HG02571 (cell line): ENCODE measurements around the gene C19orf81.

Experiments used
- ATAC-seq: cut with Tn5 transposase; IDR thresholded peaks from one replicate; pipeline ENCODE4 v1.9.1; 2021; ENCODE audit warnings: mild to moderate bottlenecking, moderate library complexity; ENCODE audit not compliant: unreplicated experiment

The C19orf81 gene

GRCh38 chr19:50629194-50629593, 20.1 kb upstream of the C19orf81 start:
- no peak for ATAC-seq

- no peak for ATAC-seq
Observed at GRCh38 chr19:50629801-50630200, 19.4 kb upstream of the C19orf81 start.

- ATAC-seq, result no peak
Observed at GRCh38 chr19:50632151-50632835, 17.0 kb upstream of the C19orf81 start.

DNA sequence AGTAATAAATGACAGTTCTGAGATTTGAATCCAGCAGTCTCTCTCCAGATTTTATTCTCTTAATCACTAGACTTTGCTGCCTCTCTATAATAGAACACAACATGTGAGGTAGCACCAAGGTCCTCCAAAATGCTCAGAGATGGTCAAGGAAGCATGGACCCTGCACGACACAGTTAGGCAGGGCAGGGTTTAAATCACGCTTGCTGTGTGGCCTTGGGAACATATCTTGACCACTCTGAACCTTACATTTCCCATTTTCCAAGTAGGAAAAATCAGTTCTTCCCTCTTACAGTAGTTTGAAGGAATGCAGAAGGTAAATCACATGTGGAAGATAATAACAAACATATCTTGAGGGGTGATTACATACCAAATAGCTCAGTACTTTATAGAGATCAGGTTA, 15.9 kb upstream of the C19orf81 start:
- no peak for ATAC-seq

DNA sequence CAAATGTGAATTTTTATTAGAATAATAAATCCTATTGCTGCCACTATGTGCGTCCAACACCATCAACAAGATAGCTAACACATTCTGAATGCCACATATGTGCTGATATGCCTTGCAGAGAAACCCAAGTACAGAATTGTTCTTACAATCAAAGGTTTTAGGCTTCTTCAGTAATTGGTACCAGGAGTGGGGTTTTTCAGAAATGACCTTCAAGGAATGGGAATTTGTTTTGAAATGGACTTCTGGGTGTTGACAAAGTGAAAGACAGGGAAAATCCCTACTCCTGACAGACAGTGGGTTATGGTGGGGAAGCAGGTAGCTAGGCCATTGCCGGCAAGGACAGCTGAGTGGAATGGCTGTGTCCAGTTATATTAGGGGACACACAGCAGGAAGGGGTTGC, 15.3 kb upstream of the C19orf81 start:
- no peak for ATAC-seq

DNA sequence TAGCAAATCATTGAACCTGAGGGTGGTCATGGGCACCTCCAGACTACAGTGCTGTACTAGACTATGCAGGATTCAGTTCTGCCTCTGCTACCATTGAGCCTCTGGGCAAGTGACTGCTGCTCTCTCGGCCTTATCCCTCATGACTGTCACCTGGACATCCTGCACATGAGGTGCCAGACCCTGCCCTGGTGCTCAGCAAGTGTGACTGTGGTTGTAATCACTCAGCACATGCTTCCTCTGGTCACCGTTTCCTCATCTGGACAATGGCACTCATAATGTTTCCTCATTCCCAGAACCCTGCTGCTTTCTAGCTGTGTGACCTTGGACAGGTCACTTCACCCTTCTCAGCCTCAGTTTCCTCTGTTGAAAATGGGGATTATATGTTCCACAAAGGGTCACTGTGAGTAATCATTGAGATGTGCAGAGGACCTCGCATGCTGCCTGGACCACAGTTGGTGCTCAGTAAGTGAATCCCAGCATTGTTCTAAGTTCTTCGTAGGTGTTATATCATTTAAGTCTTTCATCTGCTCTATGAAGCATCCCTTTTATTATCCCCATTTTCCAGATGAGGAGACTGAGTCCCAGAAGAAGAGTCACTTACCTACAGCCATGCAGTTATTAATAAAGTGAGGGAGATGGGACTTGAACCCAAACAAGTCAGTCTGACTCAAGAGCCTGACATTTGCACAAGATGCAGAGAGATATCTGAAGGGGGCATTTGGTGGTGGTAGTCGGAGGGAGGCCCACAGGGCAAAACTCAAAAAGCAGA, 12.7 kb upstream of the C19orf81 start:
- no peak for ATAC-seq

- no peak for ATAC-seq
Observed at GRCh38 chr19:50638600-50638999, 10.6 kb upstream of the C19orf81 start.

DNA sequence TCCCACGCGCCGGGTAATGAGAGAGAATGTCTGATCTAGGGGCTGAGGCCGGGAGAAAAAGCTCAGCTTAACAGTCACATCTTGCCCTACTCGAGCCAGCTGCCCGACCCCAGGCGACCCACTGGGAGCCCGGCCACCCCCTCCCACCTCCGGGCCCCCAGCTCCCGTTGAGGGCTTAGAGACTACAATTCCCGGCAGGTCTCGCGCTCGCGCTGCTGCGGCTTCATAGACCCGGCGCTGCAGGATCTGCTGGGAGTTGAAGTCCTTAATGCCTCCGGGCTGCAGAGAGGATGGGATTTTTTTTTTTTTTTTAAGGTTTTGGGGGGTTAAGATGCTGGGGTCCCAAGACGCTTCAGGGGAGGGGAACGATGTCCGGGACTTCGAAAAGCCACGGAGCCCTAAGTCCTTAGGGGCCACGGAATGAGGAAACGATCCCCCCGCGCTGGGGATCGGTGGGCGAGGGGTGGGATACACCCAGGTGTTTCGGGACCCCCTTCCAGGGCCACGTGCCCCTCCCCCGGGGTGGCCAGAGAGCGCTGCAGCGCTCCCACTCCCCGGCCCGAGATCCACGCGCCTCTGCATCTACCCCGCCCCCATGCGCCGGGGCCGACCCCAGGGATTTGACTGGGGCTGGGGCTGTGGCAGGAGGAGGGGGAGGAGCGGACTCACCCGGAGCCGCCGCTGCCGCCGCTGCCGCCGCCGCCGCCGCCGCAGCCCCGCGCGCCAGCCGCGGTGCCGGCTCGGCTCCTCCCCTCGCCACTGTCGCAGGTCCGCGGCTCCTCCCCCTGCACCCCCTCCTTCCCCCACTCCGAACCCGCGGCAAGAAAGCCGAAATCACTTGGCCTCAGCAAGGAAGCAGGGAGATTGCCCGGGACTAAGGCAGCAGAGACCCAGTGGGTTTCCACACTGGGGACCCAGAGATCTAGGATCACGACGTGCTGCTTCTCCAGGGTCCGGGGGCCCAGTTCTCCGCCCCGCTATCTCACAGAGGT, 9.8 kb upstream of the C19orf81 start, which contains the start of gene SYT3:
Gene SYT3, minus strand, starts transcription at position 761 of the 992 bp plus-strand sequence. CDS start 2,470 bp downstream, outside the sequence.
- no peak for ATAC-seq

- no peak for ATAC-seq
Observed at GRCh38 chr19:50640368-50640767, 8.9 kb upstream of the C19orf81 start.

- ATAC-seq, result no peak
Observed at GRCh38 chr19:50644315-50644915, 4.8 kb upstream of the C19orf81 start.

GRCh38 chr19:50645107-50645506, 4.1 kb upstream of the C19orf81 start:
- no peak for ATAC-seq

DNA sequence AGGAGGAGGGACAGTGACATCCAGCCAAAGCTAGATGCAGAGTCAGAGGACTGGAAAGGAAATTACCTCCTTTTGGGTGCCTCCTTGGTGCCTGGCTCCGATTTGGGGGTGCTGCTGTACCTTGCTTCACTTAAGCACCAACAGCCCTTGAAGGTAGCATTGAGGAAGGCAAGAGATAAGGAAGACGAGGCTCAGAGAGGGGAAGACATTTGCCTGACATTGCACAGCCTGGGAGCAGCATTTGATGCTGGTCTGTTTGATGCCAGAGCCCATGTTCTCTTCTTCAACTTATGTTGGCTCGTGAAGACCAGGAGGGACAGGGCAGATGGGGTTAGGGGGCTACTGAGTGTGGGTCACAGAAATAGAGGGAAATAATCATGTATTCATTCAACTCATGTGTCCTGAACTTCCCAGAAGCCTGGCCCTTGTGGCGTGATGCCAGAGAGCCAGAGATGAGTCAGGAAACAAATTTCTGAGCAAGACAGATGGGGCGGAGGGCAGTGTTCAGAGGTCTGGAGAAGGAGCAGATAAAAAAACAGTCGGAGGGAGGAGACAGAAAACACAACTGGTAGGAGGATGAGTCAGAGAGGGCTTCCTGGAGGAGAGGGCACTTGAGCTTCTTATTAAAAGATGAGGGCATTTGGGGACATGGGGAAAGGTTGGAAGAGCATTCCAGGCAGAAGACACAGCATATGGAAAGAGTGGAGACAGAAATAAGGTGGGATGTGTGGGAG, 3.0 kb upstream of the C19orf81 start:
- no peak for ATAC-seq

DNA sequence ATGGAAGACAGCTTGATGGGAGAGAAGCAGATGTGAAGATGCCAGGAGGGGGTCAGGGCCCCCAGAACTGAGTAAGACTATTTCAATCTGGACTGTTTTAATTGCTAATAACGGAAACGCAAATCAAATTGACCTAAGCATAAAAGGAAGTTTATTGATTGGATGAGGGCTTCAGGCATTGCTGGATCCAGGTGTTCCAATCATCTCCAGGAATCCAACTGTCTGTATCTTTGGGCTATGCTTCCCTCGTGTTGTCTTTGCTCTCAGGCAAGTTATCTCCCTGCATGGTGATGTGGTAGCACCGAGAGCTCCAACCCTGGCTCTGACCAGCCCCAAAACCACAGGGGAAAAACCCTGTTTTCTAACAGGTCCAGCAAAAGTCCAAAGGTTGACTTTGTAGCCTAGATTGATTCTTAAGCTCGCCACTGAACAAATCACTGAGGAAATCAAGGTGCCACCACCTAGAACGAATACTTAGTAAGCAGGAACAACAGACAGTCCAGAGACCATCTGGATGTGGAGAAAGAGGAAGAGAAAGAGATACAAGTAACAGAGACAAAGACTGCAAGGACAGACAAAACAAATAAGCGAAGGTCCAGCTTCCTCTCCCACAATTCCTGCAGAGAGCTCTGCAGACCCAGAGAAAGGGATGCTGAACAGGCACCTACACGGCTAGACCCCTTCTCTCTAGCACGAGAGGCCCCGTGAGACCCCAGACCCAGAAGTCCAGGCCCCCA, 1.2 kb upstream of the C19orf81 start:
- no peak for ATAC-seq

GRCh38 chr19:50648659-50649058, 586 bp upstream of the C19orf81 start:
- ATAC-seq, result no peak

GRCh38 chr19:50651174-50651573, 1.9 kb downstream of the C19orf81 start:
- no peak for ATAC-seq

DNA sequence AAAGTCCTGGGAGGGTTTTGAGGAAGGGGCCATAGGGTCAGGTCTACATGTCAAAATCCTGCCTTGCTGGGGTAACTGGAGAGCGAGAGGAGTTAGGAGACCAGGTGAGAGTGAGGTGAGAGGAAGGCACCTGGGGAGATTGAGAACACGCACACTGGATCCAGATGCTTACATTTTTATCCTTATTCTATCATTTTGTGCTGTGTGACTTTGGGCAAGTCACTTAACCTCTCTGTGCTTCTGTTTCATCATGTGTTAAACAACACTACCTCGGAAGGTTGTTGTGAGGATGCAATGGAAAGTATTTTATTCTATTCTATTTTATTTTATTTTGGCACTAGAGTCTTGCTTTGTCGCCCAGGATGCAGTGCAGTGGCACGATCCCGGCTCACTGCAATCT, 3.5 kb downstream of the C19orf81 start:
- ATAC-seq, result no peak

DNA sequence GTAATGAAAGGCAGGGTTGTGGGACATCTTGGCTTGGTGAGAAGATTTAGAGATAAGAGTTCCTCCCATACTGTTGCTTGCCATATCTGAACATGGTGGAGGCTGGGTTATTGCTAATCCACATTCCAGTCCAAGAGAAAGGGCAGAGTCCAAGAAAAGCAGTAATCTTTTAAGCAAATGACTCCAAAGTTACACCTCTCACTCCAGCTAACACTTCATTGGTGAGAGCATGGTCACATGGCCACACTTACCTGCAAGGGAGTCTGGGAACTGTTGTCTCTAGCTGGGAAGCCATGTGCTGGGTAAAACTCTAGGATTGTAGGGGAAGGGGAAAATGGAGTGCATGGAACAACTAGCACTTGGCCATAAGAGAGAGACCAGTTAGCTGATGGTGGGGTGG, 5.6 kb downstream of the C19orf81 start:
- ATAC-seq, result no peak

DNA sequence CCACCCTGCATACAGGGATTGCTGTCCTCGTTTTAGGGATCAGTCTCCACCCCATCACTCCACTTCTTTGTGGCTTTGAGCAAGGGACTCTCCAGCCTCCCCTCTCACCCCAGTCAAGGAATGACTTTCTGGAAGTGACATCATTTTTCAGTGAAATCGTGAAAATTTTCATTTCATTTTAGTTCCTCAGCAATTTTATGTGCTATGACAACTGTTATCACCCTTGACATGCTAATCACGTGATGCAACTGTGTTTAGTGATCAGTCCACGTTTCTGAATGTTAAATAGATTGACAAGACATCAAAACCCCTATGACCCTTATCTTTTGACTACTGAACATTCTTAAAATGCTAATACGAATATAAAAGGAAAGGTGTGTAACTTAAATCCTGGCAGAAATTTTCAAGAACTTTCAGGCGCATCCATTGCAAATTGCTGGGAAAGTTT, 8.0 kb downstream of the C19orf81 start:
- no peak for ATAC-seq

DNA sequence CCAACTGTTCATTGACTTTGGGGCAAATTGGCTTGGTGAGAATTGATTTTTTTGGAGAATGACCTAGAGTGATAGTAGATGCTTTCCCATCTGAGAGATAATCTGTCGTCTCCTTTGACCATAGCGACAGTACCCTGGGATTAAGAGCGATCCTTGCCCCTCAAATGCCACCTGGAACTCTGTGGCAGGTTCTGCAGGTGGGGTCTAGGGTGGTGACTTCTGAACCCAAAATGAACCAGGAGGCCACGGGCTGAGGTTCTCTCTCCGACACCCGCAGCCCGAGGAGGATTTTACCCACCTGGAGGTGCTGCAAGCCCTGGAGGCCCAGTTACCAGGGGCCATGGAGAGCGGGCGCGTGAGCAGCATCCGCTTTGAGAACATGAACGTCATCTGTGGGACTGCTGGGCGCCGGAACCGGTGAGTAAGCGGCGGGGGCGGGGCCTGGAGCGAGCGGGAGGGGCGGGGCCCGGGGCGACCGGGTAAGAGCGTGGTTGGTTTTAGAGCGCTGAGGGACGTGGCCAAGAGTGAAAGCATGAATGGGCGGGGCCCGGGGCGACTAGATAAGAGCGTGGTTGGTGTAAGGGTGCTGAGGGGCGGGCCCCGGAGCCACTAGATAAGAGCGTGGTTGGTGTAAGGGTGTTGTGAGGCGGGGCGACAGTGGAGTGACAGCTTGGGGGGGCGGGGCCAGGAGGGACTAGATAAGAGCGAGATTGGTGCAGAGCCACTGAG, 8.6 kb downstream of the C19orf81 start:
- ATAC-seq, result no peak
